A673 (cell line): ENCODE results near the gene LENG8.
"Not testable (repeated sequence)": the region's sequence is repeated elsewhere in the genome, so short reads cannot be mapped to it uniquely, and the experiment has no call there.

Experiments used
- CTCF ChIP-seq: fragments of 300-800, 200-600 bp; sonication (generic); conservative IDR thresholded peaks from 2 replicates; pipeline ENCODE4 v1.5.1; 2017; ENCODE audit warnings: low read depth, mild to moderate bottlenecking, antibody characterized with exemption, low read length, moderate library complexity, mixed read lengths
- EZH2 ChIP-seq: fragments of 200-600 bp; sonication (generic); IDR thresholded peaks from 2 replicates; pipeline ENCODE4 v1.6.1; 2017; ENCODE audit warnings: borderline replicate concordance, low read depth, mild to moderate bottlenecking, mixed read lengths, antibody characterized with exemption, low read length; ENCODE audit not compliant: poor library complexity, severe bottlenecking

GRCh38 chr19:54493056-54493455, 44.1 kb downstream of the LENG8 start:
- not testable (repeated sequence) for TF ChIP-seq CTCF, EZH2
